Ascending aorta (tissue), 2 donors: Measurements from ENCODE around the gene COL4A2. TPM values are rescaled to one million over a fixed set of nuclear protein-coding genes. Genes with fewer than 3 reads are reported as not detected.

Experiments
- DNase-seq, 2 donors: peaks; one replicate each; pipeline ENCODE4 v3.0.0-alpha.2; 2019; ENCODE audit warnings: low spot score in 2 of 2
- H3K27ac ChIP-seq, 2 donors: fragments of 200-600 bp; sonication (generic); one replicate each; pipeline ENCODE4 v1.5.1; 2016 to 2017; ENCODE audit warnings: mild to moderate bottlenecking in 1 of 2
- H3K27me3 ChIP-seq: fragments of 200-600 bp; sonication (generic); one replicate; pipeline ENCODE4 v1.5.1; 2017
- H3K36me3 ChIP-seq, 2 donors: fragments of 200-600 bp; sonication (generic); one replicate each; pipeline ENCODE4 v1.5.1; 2016
- H3K4me1 ChIP-seq, 2 donors: fragments of 200-600 bp; sonication (generic); one replicate each; pipeline ENCODE4 v1.5.1; 2016 to 2017; ENCODE audit warnings: mild to moderate bottlenecking in 1 of 2
- H3K4me3 ChIP-seq, 2 donors: fragments of 200-600 bp; sonication (generic); one replicate each; pipeline ENCODE4 v1.5.1; 2016 to 2017; ENCODE audit warnings: mild to moderate bottlenecking in 1 of 2
- H3K9me3 ChIP-seq, 2 donors: fragments of 200-600 bp; sonication (generic); one replicate each; pipeline ENCODE4 v1.5.1; 2016
- intact Hi-C: fragments of 100-400 bp; cut with DNase I; formaldehyde crosslinking; loops from one replicate; pipeline ENCODE4 v1.15.1; 2023
- total RNA-seq: library from RNA; depleted of rRNA; stranded (reverse); fragments of >200 nt; gene quantifications from one replicate; pipeline ENCODE4 v1.1.0, GENCODE V29; 2016
- TF ChIP-seq, protein P1 (sequence below), 3 experiments: fragments of 200-600 bp in 2 of 3; fragments of 450-650 bp in 1 of 3; sonication (generic) in 2 of 3; IDR thresholded peaks; one replicate each; pipeline ENCODE4 v1.5.1; 2016 to 2019; ENCODE audit warnings: antibody characterized with exemption in 3 of 3, mild to moderate bottlenecking in 1 of 3, moderate library complexity in 1 of 3

The COL4A2 gene
- total RNA-seq, 1 donor from 2014 or later = 1,227 TPM

DNA sequence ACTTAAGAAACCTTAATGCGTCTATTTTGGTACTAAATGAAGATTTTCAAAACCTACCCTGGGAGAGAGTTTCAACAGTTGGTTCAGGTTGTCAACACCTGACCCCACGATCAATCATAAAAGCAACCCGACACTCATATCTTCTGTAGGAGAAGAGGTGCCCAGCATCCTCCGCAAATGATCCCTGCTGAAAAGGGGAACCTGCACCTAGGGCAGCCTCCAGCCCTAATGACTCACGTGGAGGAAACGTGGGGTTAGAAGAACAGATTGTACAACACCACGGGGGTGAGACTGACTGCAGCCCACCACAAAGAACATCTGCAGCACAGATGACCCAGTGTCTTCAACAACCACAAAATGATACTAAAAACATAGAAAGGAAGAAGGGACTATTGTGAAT, 138.1 kb downstream of the COL4A2 start:
- H3K4me1 ChIP-seq = peaks cover 0 to 17% of the 10 kb centered on the region in 2 donors
- peak overlapping the region; percentile 80 for H3K27ac ChIP-seq
- H3K9me3 ChIP-seq = no peaks in the 10 kb centered on the region
- DNase-seq = peak in 1 of 2 donors; percentile 50
- TF ChIP-seq, protein P1, sequence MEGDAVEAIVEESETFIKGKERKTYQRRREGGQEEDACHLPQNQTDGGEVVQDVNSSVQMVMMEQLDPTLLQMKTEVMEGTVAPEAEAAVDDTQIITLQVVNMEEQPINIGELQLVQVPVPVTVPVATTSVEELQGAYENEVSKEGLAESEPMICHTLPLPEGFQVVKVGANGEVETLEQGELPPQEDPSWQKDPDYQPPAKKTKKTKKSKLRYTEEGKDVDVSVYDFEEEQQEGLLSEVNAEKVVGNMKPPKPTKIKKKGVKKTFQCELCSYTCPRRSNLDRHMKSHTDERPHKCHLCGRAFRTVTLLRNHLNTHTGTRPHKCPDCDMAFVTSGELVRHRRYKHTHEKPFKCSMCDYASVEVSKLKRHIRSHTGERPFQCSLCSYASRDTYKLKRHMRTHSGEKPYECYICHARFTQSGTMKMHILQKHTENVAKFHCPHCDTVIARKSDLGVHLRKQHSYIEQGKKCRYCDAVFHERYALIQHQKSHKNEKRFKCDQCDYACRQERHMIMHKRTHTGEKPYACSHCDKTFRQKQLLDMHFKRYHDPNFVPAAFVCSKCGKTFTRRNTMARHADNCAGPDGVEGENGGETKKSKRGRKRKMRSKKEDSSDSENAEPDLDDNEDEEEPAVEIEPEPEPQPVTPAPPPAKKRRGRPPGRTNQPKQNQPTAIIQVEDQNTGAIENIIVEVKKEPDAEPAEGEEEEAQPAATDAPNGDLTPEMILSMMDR (IDR thresholded peaks at IDR 0.05) = no peak
- peaks cover 75 to 77% of the 10 kb centered on the region in 2 donors for H3K36me3 ChIP-seq
- intact Hi-C loops = no loop called here
- no peaks in the 10 kb centered on the region for H3K27me3 ChIP-seq
- H3K4me3 ChIP-seq = no peak overlapping the region

DNA sequence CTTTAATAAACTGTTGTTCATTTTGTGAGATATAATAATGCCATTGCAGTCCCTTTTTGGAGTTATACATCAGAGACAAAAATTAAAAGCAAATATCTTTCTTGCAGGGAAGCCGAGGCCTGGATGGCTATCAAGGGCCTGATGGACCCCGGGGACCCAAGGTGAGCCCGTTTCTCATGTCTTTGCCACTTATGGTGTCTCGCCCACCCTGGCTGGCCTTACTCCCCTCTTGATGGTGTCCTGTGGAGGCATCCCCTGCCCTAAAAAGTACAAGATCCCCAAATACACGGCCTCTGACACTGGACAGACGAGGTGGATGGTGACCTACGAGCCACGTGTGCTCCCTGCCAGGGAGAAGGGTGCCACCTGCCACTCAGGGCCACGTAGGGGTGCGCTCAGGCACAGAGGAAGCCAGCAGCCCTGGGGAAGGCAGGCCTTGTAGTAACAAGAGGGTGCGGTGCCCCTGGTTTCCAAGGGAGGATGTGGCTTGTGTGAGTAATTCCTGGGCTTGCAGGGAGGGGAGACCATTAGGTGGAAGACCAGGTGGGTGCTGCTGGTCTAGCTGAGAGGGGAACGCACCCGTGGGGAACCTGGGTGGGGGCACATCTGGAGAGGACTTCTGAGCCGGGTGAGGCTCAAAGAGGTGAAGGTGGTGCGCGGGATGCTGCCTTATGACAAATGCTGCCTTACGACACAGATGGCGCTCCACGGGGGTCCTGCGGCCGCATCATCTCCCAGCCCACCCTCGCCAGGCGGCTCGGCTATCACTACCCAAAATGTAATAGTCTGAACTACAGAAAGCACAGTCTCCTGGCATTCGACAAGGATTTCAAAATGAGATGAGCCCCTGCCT, 138.9 kb downstream of the COL4A2 start:
- Histone ChIP-seq H3K4me3 (no peak overlapping the region), H3K36me3 (peaks cover 76 to 77% of the 10 kb centered on the region in 2 donors), H3K9me3 (no peaks in the 10 kb centered on the region), H3K27me3 (no peaks in the 10 kb centered on the region), H3K27ac (peak overlapping the region; percentile 42 to 43), H3K4me1 (peaks cover 0 to 17% of the 10 kb centered on the region in 2 donors)
- TF ChIP-seq, protein P1 (IDR thresholded peaks at IDR 0.05) = no peak
- DNase-seq = peak in 1 of 2 donors; percentile 61
- intact Hi-C loops = no loop called here

DNA sequence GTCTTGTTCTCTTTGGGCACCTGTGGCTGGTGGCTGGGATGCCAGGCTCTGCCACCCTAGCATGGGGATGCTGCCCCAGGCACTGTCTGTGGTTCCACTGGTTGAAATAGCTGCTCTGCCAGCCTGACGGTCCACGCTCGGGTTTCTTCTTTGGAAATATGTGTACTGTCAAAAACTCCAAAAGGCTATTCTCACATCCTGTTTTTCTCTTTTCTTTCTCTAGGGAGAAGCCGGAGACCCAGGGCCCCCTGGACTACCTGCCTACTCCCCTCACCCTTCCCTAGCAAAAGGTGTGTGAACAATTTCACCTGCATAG, 139.4 kb downstream of the COL4A2 start:
- Histone ChIP-seq H3K4me1 (peaks cover 0 to 17% of the 10 kb centered on the region in 2 donors), H3K27me3 (no peaks in the 10 kb centered on the region), H3K27ac (peak overlapping the region; percentile 42 to 43), H3K36me3 (peaks cover 76% of the 10 kb centered on the region in 2 donors), H3K9me3 (no peaks in the 10 kb centered on the region), H3K4me3 (no peak overlapping the region)
- TF ChIP-seq, protein P1 (IDR thresholded peaks at IDR 0.05) = no peak
- intact Hi-C loops = no loop called here
- DNase-seq = peak in 1 of 2 donors; percentile 57

DNA sequence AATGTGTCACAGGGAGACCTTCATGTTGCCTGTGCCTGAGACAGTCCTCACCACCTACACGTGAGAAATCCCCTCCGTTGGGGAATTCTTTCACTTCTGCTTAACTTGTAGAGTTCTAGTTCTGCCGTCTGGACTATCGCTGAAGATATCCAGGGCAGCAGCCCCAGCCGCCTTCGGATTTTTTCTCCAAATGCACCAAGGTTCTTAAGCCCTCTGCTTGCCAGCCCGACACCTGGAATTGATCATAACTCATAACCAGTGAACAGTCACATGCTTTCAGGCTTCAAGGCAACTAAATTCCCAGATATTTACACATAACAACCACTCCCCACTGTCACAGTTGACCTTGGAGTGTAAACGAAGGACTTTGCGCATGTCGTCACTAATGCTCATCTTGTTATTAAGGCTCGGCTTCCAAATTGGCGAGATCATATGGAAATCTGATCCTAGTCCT, 140.0 kb downstream of the COL4A2 start:
- H3K27ac ChIP-seq = peak overlapping the region in 1 of 2 donors; percentile 24
- H3K9me3 ChIP-seq = no peaks in the 10 kb centered on the region
- DNase-seq = peak in 1 of 2 donors; percentile 51
- intact Hi-C loops = no loop called here
- TF ChIP-seq, protein P1 (IDR thresholded peaks at IDR 0.05) = no peak
- H3K27me3 ChIP-seq = no peaks in the 10 kb centered on the region
- peaks cover 0 to 17% of the 10 kb centered on the region in 2 donors for H3K4me1 ChIP-seq
- no peak overlapping the region for H3K4me3 ChIP-seq
- H3K36me3 ChIP-seq = peaks cover 74 to 77% of the 10 kb centered on the region in 2 donors

DNA sequence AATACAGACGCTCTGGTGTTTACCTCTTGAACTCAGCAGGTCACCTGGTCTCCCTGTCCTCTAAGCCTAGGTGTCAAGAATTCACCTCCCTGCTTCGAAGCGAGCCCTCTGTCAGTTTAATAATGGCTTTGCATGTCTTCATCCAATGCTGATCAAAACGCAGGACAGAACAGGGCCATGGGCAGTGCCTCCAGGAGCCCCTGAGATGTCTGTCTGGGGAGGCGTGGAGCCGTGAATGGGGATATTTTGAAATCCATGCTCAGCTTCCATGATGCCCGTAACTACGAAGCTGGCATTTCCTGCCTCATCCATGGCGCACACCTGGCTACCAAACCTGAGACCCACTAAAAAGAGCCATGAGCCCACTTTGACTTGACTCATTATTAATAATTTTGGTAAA, 140.7 kb downstream of the COL4A2 start:
- TF ChIP-seq, protein P1 (IDR thresholded peaks at IDR 0.05) = no peak
- peaks cover 0 to 13% of the 10 kb centered on the region in 2 donors for H3K4me1 ChIP-seq
- no peaks in the 10 kb centered on the region for H3K9me3 ChIP-seq
- H3K27me3 ChIP-seq = no peaks in the 10 kb centered on the region
- no peak overlapping the region for H3K4me3 ChIP-seq
- peaks cover 72 to 77% of the 10 kb centered on the region in 2 donors for H3K36me3 ChIP-seq
- DNase-seq = peak in 1 of 2 donors; percentile 60
- intact Hi-C loops = no loop called here
- peak overlapping the region; percentile 23 to 24 for H3K27ac ChIP-seq
